Endothelial cell of umbilical vein (primary cell): ENCODE data around the gene CRISPLD2.

Source experiments
- MYC ChIP-seq: IDR thresholded peaks from one replicate; pipeline ENCODE4 v1.6.1; 2011; ENCODE audit warnings: mild to moderate bottlenecking, low read depth, low read length
- POLR2A ChIP-seq: IDR thresholded peaks from 2 replicates; pipeline ENCODE4 v1.6.1; 2012; ENCODE audit warnings: low read depth, mild to moderate bottlenecking, control low read depth, low read length
- POLR2AphosphoS5 ChIP-seq: IDR thresholded peaks from 2 replicates; pipeline ENCODE4 v1.6.1; 2012; ENCODE audit warnings: low read depth, mild to moderate bottlenecking, control low read depth, low read length, moderate library complexity; ENCODE audit not compliant: insufficient read depth
- TF ChIP-seq, protein P1 (sequence below), 2 donors: IDR thresholded peaks; 1 replicate in 1 of 2; 2 replicates in 1 of 2; pipeline ENCODE4 v1.5.1; 2011; ENCODE audit warnings: low read length in 2 of 2, mild to moderate bottlenecking in 2 of 2, moderate library complexity in 2 of 2, control low read depth in 1 of 2, inconsistent platforms in 1 of 2, low read depth in 1 of 2; ENCODE audit not compliant: insufficient read depth in 1 of 2; ENCODE audit errors: extremely low read depth in 1 of 2

DNA sequence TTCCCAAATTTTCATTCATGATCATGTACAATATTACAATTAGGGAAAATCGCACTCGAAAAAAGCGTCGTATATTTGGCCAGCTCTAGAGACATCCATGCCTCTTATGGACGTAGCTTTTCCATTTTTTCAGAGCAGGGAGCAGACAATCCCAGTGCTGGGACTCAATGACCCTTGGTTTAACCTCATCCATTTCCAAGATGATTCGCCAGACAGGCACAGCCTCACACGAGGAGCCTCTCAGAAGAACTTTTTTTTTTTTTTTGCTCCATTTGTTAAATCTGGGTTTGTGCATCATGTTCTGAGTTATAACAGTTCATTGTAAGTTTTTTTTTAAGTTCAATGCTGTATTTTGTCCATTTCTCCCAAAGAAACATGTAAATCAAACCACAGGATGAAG, 99.5 kb downstream of the CRISPLD2 start:
- TF ChIP-seq, protein P1, sequence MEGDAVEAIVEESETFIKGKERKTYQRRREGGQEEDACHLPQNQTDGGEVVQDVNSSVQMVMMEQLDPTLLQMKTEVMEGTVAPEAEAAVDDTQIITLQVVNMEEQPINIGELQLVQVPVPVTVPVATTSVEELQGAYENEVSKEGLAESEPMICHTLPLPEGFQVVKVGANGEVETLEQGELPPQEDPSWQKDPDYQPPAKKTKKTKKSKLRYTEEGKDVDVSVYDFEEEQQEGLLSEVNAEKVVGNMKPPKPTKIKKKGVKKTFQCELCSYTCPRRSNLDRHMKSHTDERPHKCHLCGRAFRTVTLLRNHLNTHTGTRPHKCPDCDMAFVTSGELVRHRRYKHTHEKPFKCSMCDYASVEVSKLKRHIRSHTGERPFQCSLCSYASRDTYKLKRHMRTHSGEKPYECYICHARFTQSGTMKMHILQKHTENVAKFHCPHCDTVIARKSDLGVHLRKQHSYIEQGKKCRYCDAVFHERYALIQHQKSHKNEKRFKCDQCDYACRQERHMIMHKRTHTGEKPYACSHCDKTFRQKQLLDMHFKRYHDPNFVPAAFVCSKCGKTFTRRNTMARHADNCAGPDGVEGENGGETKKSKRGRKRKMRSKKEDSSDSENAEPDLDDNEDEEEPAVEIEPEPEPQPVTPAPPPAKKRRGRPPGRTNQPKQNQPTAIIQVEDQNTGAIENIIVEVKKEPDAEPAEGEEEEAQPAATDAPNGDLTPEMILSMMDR (IDR thresholded peaks at IDR 0.05; ENCODE audit: extremely low read depth in 1 of 2, insufficient read depth in 1 of 2, low read depth in 1 of 2, low read length in 2 of 2), result no peak
- no peak for TF ChIP-seq MYC
- TF ChIP-seq POLR2AphosphoS5, result no peak
- TF ChIP-seq POLR2A, result no peak
